ENCODE results near the gene GCH1.

- TF ChIP-seq POLR2A (IDR thresholded peaks at IDR 0.05; ENCODE audit: low read depth, low read length) = no peak; the same call in 1 of the 2 replicates
- TF ChIP-seq TAF1 (IDR thresholded peaks at IDR 0.05; ENCODE audit: low read depth, low read length) = no peak
Observed at GRCh38 chr14:54881235-54881760, 21.3 kb downstream of the GCH1 start.

All from GM12891 (cell line).